Fibroblast of skin of right quadriceps (primary cell): Measurements from ENCODE around the gene ZC3H14.

Source experiments
- DNase-seq: peaks from one replicate; pipeline ENCODE4 v3.0.0-alpha.2; 2013

Gene ZC3H14

GRCh38 chr14:88551980-88552431, 10.8 kb upstream of the ZC3H14 start:
- peak; percentile 18 for DNase-seq

DNA sequence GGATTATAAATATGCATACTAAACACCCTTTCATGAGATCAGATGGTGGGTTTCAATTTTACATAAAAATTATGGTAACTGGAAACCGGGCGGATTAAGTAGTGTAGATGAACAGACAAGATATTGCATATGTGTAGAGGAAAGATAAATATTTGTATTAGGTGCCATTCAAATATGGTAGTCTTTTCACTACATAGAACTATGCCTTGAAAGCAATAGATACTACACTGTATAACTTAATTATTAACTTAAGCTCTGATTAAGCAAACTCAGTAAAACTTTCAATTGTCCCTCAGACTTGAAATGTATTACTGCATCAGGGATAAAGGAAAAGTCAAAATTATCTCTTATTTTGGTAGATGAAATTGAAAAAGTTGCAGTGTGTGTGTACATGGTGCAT, 10.0 kb upstream of the ZC3H14 start:
- no peak for DNase-seq

DNA sequence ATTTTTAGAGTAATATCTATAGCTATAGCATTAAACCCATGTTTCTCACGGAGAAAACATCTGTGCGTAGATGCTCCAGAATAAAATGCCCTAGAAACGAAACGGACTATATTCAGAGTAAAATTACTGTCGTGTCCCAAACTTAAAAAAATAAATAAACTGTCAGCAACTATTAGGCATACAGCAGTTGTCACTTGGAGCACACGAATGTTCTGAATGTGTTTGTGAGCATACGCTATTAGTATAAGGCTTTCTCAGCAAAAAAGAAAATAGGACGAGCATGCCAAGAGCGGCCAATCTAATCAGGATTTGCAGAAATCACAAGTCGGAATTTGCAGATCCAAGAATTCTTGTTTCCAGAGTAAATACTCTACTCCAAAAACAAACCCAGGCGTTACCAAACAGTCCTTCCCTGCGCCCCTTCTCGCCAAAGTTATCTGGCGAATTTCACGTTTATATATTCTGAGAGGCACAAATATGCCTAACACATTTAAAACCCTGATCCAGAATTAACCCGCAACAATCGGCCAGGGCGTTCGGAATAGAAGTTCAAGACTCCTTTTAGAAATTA, 8.9 kb upstream of the ZC3H14 start:
- no peak for DNase-seq

- DNase-seq = peak; percentile 74
Measured at GRCh38 chr14:88554457-88555286, 8.2 kb upstream of the ZC3H14 start, which contains the start of gene PTPN21. Gene PTPN21, minus strand, starts transcription at chr14:88555007. Its CDS starts 4,590 bp downstream, at chr14:88550417.

DNA sequence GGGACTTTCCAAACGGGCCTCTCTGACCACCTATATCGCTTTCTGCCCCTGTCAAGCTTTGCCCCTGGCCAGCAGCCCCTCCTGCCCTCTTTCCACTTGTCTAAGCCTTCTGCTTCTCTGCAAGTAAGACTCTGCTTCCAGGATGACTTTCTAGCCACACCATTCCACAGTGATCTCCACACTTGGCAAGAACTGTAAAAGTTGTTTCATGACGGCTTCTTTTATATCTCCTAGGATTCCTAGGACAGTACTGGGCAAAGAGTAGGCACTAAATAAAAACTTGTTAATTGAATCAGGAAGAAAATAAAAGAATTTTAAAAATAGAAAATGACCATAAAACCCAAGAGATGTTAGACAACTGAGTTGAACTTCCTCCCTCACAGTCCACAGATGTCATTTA, 6.3 kb upstream of the ZC3H14 start:
- DNase-seq = no peak

- DNase-seq = peak; percentile 72
Measured at GRCh38 chr14:88559852-88560251, 3.0 kb upstream of the ZC3H14 start.

DNA sequence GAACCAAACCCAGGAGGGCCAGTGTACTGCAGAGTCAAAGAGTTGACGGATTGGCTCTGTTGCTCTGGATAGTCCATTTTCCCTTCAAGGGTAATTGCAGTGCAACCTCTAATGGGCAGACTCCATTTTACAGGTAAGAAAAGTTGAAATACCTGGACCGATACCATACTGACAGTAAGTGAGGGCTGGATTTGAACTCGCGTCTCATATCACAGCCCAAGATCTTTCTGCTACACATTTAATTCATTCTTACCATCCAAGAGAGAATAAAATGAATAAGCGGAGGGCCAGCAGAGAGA, 356 bp upstream of the ZC3H14 start:
- DNase-seq = no peak

DNA sequence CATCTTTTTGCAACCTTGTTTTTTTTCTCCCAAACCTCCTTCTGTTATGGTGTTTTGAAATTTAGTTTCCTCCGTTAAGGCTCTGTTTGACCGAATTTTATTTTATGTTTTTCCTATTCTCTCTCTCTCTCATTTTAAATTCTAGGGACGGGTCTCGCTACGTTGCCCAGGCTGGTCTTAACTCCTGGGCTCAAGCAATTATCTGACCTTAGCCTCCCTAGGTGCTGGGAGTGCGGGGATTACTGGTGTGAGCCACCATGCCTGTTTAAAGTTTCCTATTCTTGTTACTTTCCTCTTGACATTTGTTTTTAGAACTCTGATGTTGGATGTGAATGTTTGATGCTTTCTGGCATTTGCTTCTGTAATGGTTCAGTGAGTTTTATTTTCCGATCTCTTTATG, 1.0 kb downstream of the ZC3H14 start:
- DNase-seq = no peak

DNA sequence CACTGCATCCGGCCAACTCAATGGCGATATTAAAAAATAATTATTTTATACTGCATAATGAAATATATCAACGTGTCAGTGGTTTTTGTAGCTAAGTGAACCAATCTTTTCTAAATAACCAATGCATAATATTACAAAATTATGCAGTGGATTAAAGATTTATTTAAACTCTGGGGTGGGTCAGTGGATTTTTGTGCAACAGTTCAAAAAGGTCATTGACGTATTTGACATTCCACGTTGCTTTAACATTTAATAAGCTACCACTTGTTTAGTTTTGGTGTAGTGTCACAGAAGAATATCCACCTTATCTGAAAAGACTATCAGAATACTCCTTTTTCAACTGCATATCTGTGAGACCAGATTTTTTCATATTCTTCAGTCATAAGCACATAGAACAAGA, 2.6 kb downstream of the ZC3H14 start:
- DNase-seq = no peak

- DNase-seq = no peak
Measured at GRCh38 chr14:88568196-88568595, 5.4 kb downstream of the ZC3H14 start.

DNA sequence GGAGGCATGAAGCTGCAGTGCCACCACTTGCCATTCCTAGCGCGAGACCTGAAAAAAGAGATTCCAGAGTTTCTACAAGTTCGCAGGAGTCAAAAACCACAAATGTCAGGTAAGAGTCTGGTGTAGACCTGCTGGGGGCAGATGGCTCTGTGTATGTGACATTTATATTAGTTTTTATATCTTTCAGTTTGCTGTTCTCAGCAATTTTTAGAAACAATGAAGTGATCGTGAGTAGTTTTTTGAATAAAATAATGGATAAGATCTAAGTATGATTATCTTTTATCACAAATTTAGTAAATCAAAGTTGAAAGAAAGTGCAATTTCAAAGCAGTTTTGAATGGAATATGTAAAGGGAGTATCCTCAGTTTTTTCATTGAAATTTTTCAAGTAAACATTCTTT, 9.3 kb downstream of the ZC3H14 start:
- no peak for DNase-seq

- no peak for DNase-seq
Measured at GRCh38 chr14:88576222-88576621, 13.4 kb downstream of the ZC3H14 start.

DNA sequence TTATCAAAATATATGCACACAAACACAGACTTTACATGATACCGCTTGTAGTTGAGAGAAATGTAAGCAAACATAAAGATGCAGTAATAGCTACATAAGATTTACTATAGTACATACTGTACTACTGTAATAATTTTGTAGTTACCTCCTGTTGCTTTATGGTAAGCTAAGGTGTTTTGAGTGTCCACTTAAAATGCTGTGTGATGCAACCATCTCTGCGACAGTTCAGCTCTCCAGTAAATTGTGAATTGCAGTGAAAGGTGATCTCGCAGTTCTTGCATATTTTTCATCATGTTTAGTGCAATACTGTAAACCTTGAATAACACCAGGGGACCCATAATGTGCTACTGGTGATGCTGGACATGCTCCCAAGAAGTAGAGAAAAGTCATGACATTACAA, 21.6 kb downstream of the ZC3H14 start:
- DNase-seq = no peak

GRCh38 chr14:88588081-88588480, 25.2 kb downstream of the ZC3H14 start:
- DNase-seq = no peak

DNA sequence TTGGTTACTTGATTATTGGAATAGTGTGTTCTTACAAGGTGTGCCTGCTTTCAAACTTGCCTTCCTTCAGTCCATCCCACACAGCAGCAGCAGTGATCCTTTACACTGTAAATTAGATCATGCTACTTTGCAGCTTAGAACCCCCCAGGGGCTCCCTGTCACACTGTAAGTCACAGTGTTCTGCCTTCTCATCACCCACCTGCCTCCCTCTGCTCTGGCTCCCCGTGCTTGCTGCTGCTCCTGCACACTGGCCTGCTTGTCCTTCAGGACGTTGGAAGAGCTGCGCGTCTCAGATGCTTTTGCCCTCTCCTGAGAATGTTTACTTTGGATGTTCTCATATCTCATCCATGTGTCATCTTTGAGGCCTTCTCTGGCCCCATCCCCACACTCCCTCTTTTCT, 27.3 kb downstream of the ZC3H14 start:
- DNase-seq = no peak

DNA sequence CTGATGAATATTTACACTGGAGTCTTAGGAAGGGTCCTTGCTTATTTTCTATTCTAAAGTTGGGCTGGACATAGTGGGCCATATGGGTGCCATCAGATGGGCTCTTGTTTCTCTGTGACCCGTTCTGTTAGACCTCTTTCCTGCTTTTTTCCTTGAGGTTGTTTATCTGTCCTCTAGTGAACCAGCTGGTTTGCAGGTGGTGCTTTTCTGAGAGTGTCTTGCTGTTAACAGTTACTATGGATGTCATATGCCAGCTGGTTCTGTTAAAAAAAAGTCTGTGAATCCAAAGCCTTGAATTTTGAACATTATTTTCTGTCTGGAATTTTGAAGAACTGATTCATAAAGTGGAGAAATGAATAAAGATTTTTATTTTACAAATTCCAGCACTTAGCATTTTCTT, 29.2 kb downstream of the ZC3H14 start:
- DNase-seq = no peak

DNA sequence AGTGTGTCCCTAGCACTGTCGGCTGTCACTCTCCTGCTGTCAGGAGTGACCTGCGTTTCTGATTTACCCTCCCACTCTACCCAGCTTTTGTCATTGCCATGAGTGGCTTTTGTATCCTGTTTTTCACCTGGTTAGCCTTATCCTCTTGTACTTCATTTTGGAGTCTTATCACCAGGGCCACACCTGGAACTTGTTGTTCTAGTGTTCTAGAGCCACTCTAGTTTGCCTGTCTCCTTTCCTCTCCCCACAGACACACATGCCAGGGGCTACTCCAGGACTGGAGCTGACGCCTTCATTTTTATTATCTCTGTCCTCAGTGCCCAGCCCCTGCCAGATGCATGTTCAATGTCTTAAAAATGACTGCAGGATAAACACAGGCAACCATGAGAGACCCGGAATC, 34.2 kb downstream of the ZC3H14 start:
- no peak for DNase-seq

DNA sequence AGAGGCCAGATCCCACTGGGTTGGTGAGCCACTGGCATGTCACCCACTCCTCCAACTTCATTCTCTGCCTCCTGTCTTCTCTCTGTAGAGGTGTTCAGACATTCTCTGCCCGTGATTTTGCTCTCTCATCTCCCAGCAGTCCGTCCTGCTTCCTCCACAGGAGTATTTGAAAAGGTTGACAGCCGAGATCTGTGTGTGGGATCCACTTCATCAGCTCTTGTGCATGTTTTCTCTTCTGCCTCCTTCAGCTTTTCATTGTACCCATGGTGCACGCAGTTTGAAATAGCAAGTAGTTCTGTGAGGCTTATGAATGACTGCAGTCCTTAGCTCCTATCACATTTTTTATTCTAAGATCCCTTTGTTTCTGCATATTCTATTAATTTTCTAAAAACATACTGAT, 34.8 kb downstream of the ZC3H14 start:
- no peak for DNase-seq

DNA sequence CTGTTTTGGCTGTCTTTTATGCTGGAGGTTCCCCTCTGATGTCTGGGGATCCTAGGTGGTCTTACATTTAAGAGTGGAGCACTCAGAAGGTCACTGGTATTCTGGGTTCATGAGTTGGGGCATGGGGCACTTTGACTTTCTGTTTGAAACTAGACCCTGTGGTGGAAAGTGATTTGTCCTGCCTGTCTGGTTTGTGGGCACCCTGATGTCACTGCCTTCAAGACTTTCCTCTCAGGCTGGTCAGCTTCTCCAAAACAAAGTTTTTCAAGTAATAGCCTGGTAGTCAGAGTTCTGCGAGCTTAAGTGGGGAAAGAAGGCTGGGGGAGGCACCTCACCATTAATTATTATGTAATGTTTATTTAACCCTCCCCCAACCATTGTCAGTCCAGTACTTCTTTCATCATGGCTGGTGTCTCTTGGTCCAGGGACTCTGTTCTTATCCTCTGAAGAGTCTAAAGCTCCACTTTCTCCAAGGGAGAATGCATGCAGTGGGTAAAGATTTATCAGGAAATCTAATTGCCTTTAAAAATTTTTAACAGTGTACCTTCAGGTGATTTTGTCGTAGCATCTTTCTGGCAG, 35.3 kb downstream of the ZC3H14 start:
- no peak for DNase-seq

GRCh38 chr14:88599326-88599725, 36.5 kb downstream of the ZC3H14 start:
- DNase-seq = no peak

GRCh38 chr14:88599761-88600439, 37.1 kb downstream of the ZC3H14 start:
- DNase-seq = no peak

DNA sequence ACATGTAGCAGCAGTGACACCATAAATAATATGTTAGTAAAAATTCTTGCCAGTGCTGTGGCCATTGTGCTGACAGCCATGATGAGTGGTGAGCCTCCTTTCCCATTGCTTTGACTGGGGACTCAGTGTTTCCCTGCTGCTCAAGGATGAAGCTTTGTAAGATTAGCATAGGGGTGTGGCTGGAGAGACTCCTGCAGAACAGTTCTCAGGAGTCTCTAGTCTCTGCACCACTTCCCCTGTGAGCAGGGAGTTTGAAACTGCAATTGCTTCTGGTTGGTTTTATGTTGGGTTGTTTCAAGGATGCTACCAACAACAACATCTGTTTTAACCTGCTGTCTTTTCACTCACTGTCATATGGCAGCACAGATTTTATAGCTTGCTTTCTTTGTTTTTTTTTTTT, 41.4 kb downstream of the ZC3H14 start:
- no peak for DNase-seq

- no peak for DNase-seq
Measured at GRCh38 chr14:88605594-88605993, 42.8 kb downstream of the ZC3H14 start.

- DNase-seq = no peak
Measured at GRCh38 chr14:88607829-88608228, 45.0 kb downstream of the ZC3H14 start.
